ENCODE measurements around the gene CEP192. TPM values are rescaled to one million over a fixed set of nuclear protein-coding genes. Genes with fewer than 3 reads are reported as not detected.

The CEP192 gene
- total and polyA plus RNA-seq, 2 of the 13 experiments (the other 11 are each of a cell fraction or from before 2014, with no cell fraction given): 15.3 to 24.7 TPM

GRCh38 chr18:13039806-13040205, 48.6 kb downstream of the CEP192 start:
- Histone ChIP-seq H3K4me1 (ENCODE audit: insufficient read depth, low read length) (no peaks in the 10 kb centered on the region), H2AFZ (ENCODE audit: low read length) (no peak overlapping the region), H3K4me3 (replicated peaks in 1 of 3; ENCODE audit: insufficient read depth in 1 of 3, low read depth in 2 of 3, low read length in 3 of 3) (no peak overlapping the region), H3K79me2 (ENCODE audit: insufficient read depth, low read length) (no peaks in the 10 kb centered on the region), H3K27me3 (ENCODE audit: control insufficient read depth in 1 of 2, insufficient read depth in 2 of 2, low read length in 2 of 2) (no peaks in the 10 kb centered on the region), H3K4me2 (ENCODE audit: low read depth, low read length) (no peak overlapping the region), H3K9ac (ENCODE audit: insufficient read depth, low read depth, low read length) (no peak overlapping the region), H4K20me1 (ENCODE audit: insufficient read depth, low read length) (no peaks in the 10 kb centered on the region), H3K36me3 (replicated peaks in 1 of 2; ENCODE audit: control insufficient read depth in 1 of 2, insufficient read depth in 2 of 2, low read length in 2 of 2) (peaks cover 5 to 14% of the 10 kb centered on the region in 2 experiments; a peak in 3 of 5 replicates), H3K9me3 (ENCODE audit: low read length) (no peaks in the 10 kb centered on the region), H3K27ac (ENCODE audit: extremely low read length, insufficient read depth, low read length) (no peak overlapping the region)
- no peak for FAIRE-seq
- ChIA-PET CTCF (ENCODE audit: low intra/inter-chr PET ratio, low total read pairs) (no interaction called here), POLR2A (no interaction called here)
- in situ Hi-C loops (cut with HindIII; ENCODE audit: extremely low pct_ligation_motif_present, low pct_unique_long_range_greater_than_20kb) (no loop called here), intact Hi-C loops (cut with micrococcal nuclease; ENCODE audit: unreplicated experiment) (no loop called here)
- no peak for ATAC-seq
- DNase-seq (ENCODE audit: low spot score): no peak
- BruUV-seq (replicated peaks): no TSS peak
- WGBS (ENCODE audit: low lambda C conversion rate): 95% methylated on average over 1 of the region's 1 CpG
- no peak for TF ChIP-seq DNMT3B (CRISPR knock-in tag; conservative IDR thresholded peaks at IDR 0.05)
- TF ChIP-seq ARID4A (CRISPR knock-in tag; IDR thresholded peaks at IDR 0.05; ENCODE audit: borderline replicate concordance): no peak
- TF ChIP-seq THAP8 (CRISPR knock-in tag; IDR thresholded peaks at IDR 0.05; ENCODE audit: borderline replicate concordance): no peak
- no peak for TF ChIP-seq ZNF674 (CRISPR knock-in tag; IDR thresholded peaks at IDR 0.05; ENCODE audit: low read depth)
- TF ChIP-seq MAZ (IDR thresholded peaks at IDR 0.05; ENCODE audit: borderline replicate concordance, low read depth, low read length): no peak
- TF ChIP-seq MAZ (CRISPR knock-in tag; IDR thresholded peaks at IDR 0.05; ENCODE audit: low read depth): no peak
- no peak for TF ChIP-seq SMARCE1 (IDR thresholded peaks at IDR 0.05; ENCODE audit: borderline replicate concordance)
- no peak for TF ChIP-seq NBN (conservative IDR thresholded peaks at IDR 0.05)
- TF ChIP-seq MTA3 (CRISPR knock-in tag; IDR thresholded peaks at IDR 0.05): no peak
- no peak for TF ChIP-seq ZNF318 (CRISPR knock-in tag; IDR thresholded peaks at IDR 0.05)
- TF ChIP-seq ZBTB25 (CRISPR knock-in tag; IDR thresholded peaks at IDR 0.05): no peak

All from HepG2 (cell line).